GM19023 (cell line): ENCODE data around the gene SMIM8.

Source experiments
- ATAC-seq: cut with Tn5 transposase; IDR thresholded peaks from one replicate; pipeline ENCODE4 v1.9.1; 2021; ENCODE audit warnings: mild to moderate bottlenecking, moderate library complexity; ENCODE audit not compliant: unreplicated experiment

Gene SMIM8

DNA sequence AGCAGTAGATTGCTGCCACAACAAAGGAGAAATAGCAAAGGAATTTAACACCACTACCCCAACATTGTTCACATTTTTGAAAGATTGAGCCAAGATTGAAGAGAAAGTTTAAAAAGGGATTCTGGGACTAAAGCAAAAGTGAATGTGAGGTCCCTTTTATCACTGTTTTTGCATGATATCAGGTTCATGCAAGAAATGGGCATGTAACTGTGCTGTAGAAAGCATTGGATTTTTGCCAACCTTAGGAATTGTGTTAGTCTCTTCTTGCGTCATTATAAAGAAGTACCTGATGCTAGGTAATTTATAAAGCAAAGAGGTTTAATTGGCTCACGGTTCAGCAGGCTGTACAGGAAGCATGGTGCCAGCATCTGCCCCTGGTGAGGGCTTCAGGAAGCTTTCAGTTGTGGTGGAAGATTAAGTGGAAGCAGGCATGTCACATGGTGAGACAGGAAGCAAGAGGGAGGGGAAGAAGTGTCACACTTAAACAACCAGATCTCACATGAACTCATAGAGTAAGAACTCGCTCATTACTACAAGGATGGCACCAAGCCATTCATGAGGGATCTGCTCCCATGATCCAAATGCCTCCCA lies 11.3 kb downstream of the SMIM8 start:
- ATAC-seq = no peak

DNA sequence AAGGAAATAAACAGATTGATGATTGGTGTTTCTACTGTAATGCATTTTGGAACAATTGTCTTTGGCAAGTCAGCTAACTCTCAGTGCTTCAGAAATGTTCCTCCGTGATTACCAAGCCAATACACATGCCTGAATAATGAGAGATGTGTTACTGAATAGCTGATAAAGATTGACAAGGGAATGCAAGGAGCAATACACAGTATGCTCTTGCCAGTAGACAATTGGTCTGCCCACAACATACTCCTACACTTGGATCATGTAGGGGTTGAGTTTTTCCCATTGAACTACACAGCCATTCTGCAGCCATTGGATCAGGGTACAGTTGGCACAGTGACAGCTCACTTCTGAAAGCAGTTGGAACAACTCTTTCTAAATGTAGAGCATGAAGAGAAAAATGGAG lies 12.3 kb downstream of the SMIM8 start:
- no peak for ATAC-seq

DNA sequence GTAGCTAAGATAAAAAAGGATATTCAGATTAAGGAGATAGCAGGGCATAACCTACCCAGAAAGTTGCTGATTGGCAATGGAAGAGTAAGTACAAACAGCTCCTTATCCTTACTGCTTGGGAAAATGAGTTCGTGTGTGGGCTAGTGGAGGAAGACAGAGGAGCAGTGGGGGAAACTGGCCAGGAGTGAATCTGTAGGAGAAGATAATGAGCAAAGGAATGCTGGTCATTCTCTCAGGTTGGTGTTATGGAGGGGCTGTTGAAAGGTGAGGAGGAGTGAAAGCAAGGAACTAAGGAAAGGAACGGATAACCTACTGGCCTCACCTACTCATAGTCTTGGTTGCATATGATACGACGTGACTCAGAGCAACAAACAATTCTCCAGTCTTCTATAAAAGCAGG lies 14.0 kb downstream of the SMIM8 start:
- ATAC-seq = no peak

DNA sequence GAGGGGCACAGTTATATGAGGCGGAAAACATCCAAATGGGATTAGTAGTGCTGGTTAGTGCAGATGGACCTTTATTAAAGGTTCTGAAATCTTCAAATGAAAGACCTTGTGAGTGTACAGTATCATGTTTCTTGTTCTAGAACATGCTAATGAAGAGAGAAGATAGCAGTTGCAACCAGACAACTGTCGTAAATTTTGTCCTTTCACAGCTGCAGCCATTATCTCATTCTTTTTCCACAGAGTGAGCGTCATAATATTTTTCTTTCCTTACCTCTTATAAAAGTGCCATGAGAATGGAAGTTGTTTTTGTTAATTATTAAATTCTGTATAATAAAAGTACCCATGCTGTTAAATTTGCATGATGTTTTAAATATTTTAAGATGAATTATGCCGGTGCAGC lies 17.8 kb downstream of the SMIM8 start:
- no peak for ATAC-seq

DNA sequence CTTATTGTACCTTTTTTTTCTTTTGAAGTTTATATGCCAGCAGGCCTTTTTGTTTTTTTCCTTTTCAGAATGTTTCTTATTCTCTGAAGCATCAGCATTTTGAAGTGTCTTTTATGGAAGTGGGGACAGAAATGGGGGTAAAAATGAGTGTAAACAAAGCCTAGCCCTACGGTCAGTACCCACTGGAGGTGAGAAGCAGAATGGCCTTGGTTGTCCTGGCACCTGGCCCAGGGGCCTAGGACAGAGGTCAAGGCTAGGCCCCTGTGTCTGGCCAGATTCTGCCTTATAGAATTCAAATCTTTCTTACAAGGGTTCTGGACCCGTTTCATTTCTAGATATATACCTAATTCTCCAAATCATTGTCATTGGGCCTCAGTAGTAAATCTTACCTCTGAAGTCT lies 18.8 kb downstream of the SMIM8 start:
- ATAC-seq = no peak

GRCh38 chr6:87341899-87342298 lies 19.5 kb downstream of the SMIM8 start:
- ATAC-seq = peak; percentile 87

- no peak for ATAC-seq
Measured at GRCh38 chr6:87342829-87343228, 20.4 kb downstream of the SMIM8 start.

GRCh38 chr6:87344731-87345130 lies 22.3 kb downstream of the SMIM8 start, which contains the start of gene C6orf163:
Gene C6orf163, plus strand, starts transcription at chr6:87344813. Its CDS starts 287 bp downstream, at chr6:87345100.
- no peak for ATAC-seq

- no peak for ATAC-seq
Measured at GRCh38 chr6:87346700-87347099, 24.3 kb downstream of the SMIM8 start.

- no peak for ATAC-seq
Measured at GRCh38 chr6:87349896-87350295, 27.5 kb downstream of the SMIM8 start.

DNA sequence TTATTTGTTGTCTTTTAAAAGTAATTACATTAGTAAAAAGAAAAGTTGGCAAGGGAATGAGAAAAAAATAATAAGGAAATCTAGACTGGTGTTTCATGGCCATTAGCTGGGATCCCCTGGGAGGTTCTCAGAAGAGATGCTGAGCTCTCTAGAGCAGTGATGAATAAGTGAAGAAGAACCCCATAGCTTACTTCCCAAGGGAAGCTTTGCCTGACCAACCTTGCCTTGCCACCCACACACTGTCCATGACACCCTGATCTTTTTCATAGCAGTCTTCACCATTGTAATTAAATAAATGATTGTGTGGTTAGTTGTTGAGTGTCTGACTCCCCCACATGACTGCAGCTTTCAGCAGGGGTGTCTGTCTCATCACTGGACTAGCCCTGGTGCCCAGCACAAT lies 28.1 kb downstream of the SMIM8 start:
- no peak for ATAC-seq

- no peak for ATAC-seq
Measured at GRCh38 chr6:87351583-87351982, 29.2 kb downstream of the SMIM8 start.

DNA sequence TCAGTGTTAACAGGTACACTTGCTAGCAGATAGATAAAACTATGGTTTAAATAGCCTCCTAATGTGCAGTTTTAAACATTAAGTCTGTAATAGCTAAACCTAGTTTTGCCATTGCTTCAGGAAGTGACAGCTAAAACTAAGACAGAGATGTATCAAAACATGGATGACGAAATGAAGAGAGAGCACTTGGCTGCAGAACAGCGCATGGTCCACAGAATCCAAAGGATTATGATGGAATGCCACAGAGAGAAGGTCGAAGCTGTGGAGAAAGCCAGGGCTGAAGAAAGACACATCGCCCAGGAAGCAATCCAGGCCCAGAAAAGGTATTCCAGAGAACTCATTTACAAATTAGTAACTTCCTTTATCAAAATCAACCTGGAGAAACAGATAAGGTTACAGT lies 33.8 kb downstream of the SMIM8 start:
- ATAC-seq = no peak

GRCh38 chr6:87357479-87358196 lies 35.2 kb downstream of the SMIM8 start:
- ATAC-seq = no peak

DNA sequence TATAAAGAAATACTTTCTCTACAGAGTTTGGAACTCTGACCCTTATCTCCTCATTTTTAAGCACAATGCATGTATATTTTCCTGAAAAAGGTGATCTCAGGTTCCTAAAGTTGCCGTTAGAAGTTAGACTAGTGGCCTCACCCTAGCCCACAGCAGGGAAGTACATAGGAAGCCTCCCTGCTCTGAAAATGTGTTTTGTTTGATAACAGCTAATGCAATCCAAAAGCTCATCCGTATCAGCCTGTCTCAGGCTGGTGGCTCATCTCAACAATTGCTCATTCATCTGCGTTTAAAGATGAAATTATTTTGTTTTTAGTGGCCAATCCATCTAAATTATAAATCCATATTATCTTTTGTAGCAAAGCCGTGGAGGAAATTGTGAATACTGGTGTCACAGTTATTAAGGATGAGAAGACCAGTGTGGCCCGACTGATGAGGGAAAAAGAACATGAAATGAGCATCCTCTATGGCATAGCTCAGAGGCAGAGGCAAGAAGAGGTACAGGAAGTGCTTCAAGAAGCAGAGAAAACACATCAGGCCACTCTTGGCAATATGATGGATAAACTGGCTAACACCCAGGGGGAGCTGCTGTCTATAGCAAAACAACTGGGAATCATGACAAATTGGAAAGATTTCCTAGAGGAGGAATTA lies 42.3 kb downstream of the SMIM8 start:
- no peak for ATAC-seq

- ATAC-seq = no peak
Measured at GRCh38 chr6:87366072-87366827, 43.9 kb downstream of the SMIM8 start.

- no peak for ATAC-seq
Measured at GRCh38 chr6:87366899-87367298, 44.5 kb downstream of the SMIM8 start.

- ATAC-seq = no peak
Measured at GRCh38 chr6:87373377-87373776, 51.0 kb downstream of the SMIM8 start.

DNA sequence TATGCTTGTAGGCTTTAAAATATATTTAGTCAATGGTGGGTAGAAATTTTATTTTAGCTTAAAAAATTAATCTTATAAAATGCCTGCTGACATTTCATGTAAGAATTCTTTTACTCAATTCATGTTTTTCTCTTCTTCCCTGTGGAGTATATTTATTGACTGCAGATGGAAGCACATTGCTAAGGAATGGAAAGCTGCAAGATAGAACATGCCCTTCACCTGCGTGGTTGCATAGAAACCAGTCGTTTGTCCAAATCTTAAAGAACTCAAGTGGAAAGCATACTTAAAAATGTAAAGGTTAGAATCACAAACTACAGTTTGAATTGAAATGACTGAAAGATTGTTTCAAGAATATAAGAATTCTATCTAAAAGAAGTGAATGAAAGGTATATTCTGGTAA lies 52.9 kb downstream of the SMIM8 start:
- ATAC-seq = no peak

GRCh38 chr6:87376643-87377042 lies 54.3 kb downstream of the SMIM8 start:
- no peak for ATAC-seq

DNA sequence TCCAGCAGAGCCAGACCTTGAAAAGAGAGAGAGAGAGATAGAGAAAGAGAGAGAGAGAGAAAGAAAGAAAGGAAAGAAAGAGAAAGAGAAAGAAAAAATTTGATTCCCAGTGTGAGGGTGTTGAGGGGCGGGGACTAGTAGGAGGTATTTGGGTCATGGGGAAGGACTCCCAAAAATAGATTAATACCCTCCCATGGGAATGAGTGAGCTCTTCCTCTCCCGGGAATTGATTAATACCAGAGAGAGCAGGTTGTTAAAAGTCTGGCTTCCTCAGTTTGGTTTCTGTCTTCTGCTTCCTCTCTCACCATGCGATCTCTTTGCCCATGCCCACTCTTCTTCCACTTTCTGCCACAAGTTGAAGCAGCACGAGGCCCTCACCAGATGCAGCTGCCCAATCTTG lies 56.6 kb downstream of the SMIM8 start:
- ATAC-seq = no peak

GRCh38 chr6:87382861-87383260 lies 60.5 kb downstream of the SMIM8 start:
- no peak for ATAC-seq
